GM12865 (cell line): ENCODE data around the gene ZBTB18.

Source experiments
- DNase-seq: peaks from one replicate; pipeline ENCODE4 v3.0.0; 2010; ENCODE audit warnings: low read depth
- H3K4me3 ChIP-seq: 2 replicates; pipeline ENCODE4 v1.5.1; 2011; ENCODE audit warnings: mild to moderate bottlenecking, low read depth, low read length, control low read depth
- TF ChIP-seq, protein P1 (sequence below): IDR thresholded peaks from 2 replicates; pipeline ENCODE4 v1.5.1; 2011; ENCODE audit warnings: low read length, control low read depth, low read depth, inconsistent platforms; ENCODE audit not compliant: insufficient read depth; ENCODE audit errors: missing control alignments

Gene ZBTB18

DNA sequence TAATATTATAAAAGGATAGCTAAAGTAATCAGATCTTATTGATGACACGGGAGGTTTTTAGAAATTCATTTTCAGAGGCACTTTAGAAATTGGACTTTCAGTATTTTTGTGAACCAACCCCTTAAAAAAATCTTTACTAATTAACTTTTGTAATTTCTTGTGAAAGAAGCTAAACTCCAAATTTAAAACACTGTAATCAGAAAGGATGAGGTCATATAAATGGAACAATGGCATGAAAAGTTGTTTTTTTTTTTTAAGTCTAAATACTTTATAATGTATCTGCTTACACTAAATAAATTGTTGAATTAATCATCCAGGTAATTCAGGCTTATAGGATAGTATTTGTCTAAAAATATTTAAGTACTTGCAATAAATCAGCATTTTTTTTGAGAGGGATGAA, 9.0 kb downstream of the ZBTB18 start:
- TF ChIP-seq, protein P1, sequence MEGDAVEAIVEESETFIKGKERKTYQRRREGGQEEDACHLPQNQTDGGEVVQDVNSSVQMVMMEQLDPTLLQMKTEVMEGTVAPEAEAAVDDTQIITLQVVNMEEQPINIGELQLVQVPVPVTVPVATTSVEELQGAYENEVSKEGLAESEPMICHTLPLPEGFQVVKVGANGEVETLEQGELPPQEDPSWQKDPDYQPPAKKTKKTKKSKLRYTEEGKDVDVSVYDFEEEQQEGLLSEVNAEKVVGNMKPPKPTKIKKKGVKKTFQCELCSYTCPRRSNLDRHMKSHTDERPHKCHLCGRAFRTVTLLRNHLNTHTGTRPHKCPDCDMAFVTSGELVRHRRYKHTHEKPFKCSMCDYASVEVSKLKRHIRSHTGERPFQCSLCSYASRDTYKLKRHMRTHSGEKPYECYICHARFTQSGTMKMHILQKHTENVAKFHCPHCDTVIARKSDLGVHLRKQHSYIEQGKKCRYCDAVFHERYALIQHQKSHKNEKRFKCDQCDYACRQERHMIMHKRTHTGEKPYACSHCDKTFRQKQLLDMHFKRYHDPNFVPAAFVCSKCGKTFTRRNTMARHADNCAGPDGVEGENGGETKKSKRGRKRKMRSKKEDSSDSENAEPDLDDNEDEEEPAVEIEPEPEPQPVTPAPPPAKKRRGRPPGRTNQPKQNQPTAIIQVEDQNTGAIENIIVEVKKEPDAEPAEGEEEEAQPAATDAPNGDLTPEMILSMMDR = no peak
- no peak for DNase-seq
- H3K4me3 ChIP-seq = no peak overlapping the region

DNA sequence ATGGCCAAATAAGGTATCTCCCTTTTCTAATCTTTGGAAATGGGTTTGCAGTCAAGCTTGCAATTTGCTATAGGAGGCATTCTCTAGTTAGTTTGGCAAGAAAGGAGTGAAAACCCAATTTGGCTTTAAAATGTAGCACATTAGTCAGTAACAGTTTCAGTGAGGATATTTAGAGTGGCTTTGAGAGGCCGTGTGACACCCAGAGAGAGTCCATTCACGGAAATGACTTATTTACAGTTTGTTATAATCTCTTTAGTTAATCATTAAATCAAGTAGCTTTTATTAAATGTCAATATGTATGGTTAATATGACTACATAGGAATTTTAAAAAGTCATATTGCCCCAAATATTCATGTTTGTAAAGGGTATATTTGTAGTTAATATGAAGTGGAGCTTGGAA, 9.6 kb downstream of the ZBTB18 start:
- no peak overlapping the region for H3K4me3 ChIP-seq
- no peak for DNase-seq
- TF ChIP-seq, protein P1 = no peak

DNA sequence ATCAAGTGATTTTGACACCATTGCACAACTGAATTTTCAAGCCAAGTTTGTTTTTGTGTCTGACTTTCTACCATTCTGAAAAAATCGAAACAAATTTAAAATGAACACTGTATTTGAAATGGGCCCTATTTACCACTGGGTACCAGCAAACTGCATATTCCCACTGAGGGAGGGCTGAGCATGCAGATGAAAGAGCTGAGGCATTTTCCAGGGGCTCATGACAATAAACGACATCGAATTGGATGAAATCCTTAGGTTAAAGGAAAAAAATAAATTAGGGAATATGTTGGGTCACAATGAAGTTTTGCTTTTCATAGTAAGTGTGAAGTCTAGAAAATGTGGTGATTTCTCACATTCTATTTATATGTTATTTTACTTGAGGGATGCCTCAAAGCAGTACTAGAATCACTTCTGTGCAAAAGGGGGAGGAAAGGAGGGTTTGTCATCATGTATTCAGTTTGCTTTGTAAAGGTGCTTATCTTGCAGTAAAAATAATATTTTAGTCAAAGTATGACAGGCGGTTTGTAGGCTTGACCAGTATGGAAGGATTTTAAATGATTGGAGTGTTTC, 11.2 kb downstream of the ZBTB18 start:
- no peak for DNase-seq
- TF ChIP-seq, protein P1 = no peak
- H3K4me3 ChIP-seq = no peak overlapping the region

DNA sequence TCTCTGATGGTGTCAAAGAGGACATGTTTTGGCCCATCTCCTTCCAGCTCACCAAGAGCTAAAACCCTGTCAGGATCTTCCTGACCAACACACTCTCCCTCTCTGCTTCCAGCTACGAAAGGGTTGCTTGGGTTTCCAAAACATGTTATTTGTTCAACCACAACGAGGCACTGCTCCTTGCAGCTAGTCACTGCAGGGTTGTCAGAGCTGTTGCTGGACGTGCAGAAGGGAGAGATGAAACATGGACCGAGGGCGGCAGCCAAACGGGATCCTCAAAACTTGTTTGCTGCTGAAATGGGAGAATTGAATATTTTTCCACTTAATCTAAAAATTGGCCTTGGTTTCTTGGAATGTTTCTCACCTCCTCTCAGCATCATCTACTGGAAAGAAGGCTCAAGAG, 12.4 kb downstream of the ZBTB18 start:
- no peak overlapping the region for H3K4me3 ChIP-seq
- TF ChIP-seq, protein P1 = no peak
- no peak for DNase-seq

DNA sequence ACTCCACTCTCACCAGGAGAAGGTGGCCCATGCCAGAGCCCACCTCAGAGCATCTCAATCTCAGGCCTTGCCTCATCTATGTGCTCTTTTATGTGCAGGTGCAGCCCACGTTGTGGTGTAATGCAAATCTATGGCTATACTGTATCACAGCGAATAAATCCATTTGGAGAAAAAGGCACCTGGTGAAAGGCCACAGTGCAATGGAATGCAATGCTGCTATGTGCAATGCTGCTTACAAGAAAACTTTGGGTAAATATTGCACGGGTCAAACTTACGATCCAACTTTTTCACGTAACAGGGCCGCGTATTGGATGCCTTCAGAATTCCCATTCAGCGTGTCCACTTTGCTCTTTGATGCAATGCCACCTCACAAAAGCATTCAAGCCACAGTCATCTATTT, 13.5 kb downstream of the ZBTB18 start:
- no peak for DNase-seq
- H3K4me3 ChIP-seq = no peak overlapping the region
- TF ChIP-seq, protein P1 = no peak

DNA sequence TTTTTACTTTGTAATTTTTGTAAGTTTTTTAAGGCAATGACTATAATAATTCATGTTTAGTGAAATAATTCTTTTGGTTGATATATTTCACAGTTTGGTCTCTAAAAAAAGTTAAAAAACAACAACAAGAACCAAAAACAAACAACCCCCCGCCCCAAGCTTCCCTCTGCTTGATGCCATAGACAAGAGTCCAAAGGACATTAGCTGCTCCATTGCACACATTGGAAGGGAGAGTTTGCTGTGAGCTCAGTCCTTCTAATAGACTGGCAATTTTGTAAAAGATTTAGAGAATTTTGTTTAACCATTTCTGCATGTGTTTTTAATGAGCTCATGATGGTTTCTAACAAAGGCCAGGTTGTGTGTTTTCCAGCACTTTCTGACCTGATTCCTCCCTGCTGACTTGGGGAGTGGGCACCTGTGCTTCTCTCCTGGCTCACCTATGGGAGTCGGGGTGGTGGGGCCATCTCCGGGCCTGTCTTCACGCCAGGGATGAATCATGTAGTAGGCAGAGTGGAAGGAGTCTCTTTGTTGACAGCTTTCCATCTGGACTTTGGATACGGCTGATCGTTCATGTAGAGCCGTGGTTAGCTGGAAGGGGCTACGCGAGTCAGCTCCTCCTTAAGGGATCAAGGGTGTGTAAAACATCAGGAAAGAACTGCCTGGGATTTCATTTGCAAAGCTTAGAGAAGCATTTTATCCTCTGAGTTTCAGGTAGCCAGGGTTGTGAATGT, 14.1 kb downstream of the ZBTB18 start:
- no peak overlapping the region for H3K4me3 ChIP-seq
- TF ChIP-seq, protein P1 = no peak
- DNase-seq = no peak
